SK-N-SH treated with all-trans-retinoic acid at 6 μM for 48 hours (cell line): ENCODE data around the gene PLCB4.

Experiments
- ATAC-seq: fragments of 200-7000 bp; cut with Tn5 transposase; 3 replicates; pipeline ENCODE4 v1.9.1; 2020; ENCODE audit warnings: mild to moderate bottlenecking, moderate library complexity
- ARNTL ChIP-seq: fragments of 450-650 bp; formaldehyde crosslinking; IDR thresholded peaks from 2 replicates; pipeline ENCODE4 v1.5.0; 2020; ENCODE audit warnings: low read depth, mild to moderate bottlenecking, moderate library complexity, borderline replicate concordance
- BACH2 ChIP-seq: fragments of 250-450 bp; sonication (Bioruptor Pico); IDR thresholded peaks from 2 replicates; pipeline ENCODE4 v1.9.0; 2021; ENCODE audit warnings: mild to moderate bottlenecking, borderline replicate concordance
- CREB5 ChIP-seq: fragments of 250-450 bp; sonication (Bioruptor Pico); IDR thresholded peaks from 2 replicates; pipeline ENCODE4 v1.5.1; 2020; ENCODE audit warnings: low read depth, mild to moderate bottlenecking, moderate library complexity
- CSDC2 ChIP-seq: fragments of 250-450 bp; sonication (Bioruptor Pico); IDR thresholded peaks from 2 replicates; pipeline ENCODE4 v1.5.0; 2020; ENCODE audit warnings: mild to moderate bottlenecking, moderate library complexity
- CSRNP3 ChIP-seq: fragments of 250-450 bp; sonication (Bioruptor Pico); IDR thresholded peaks from 2 replicates; pipeline ENCODE4 v1.5.1; 2021; ENCODE audit warnings: mild to moderate bottlenecking, moderate library complexity
- ESRRG ChIP-seq: fragments of 250-450 bp; sonication (Bioruptor Pico); IDR thresholded peaks from 2 replicates; pipeline ENCODE4 v1.6.1; 2021; ENCODE audit warnings: mild to moderate bottlenecking
- GLIS3 ChIP-seq: fragments of 250-450 bp; sonication (Bioruptor Pico); IDR thresholded peaks from 2 replicates; pipeline ENCODE4 v1.5.0; 2020; ENCODE audit warnings: mild to moderate bottlenecking, moderate library complexity
- ISL1 ChIP-seq: fragments of 250-450 bp; sonication (Bioruptor Pico); IDR thresholded peaks from 2 replicates; pipeline ENCODE4 v2.1.2; 2022; ENCODE audit warnings: mild to moderate bottlenecking, moderate library complexity
- OSR1 ChIP-seq: fragments of 250-450 bp; sonication (Bioruptor Pico); IDR thresholded peaks from 2 replicates; pipeline ENCODE4 v1.8.0; 2022; ENCODE audit warnings: moderate library complexity, mild to moderate bottlenecking, inconsistent platforms
- PATZ1 ChIP-seq: fragments of 250-450 bp; sonication (Bioruptor Pico); IDR thresholded peaks from 2 replicates; pipeline ENCODE4 v1.8.0; 2020; ENCODE audit warnings: mild to moderate bottlenecking, moderate library complexity, borderline replicate concordance
- POU6F1 ChIP-seq: fragments of 250-450 bp; sonication (Bioruptor Pico); IDR thresholded peaks from 2 replicates; pipeline ENCODE4 v1.8.0; 2021; ENCODE audit warnings: low read depth, mild to moderate bottlenecking, moderate library complexity, borderline replicate concordance
- PPARA ChIP-seq: fragments of 250-450 bp; sonication (Bioruptor Pico); IDR thresholded peaks from 2 replicates; pipeline ENCODE4 v1.5.0; 2020; ENCODE audit warnings: mild to moderate bottlenecking, borderline replicate concordance
- RARB ChIP-seq: fragments of 250-450 bp; sonication (Bioruptor Pico); IDR thresholded peaks from 2 replicates; pipeline ENCODE4 v1.8.0; 2021; ENCODE audit warnings: mild to moderate bottlenecking, moderate library complexity
- SNAI2 ChIP-seq: fragments of 250-450 bp; sonication (Bioruptor Pico); IDR thresholded peaks from 2 replicates; pipeline ENCODE4 v1.5.0; 2020; ENCODE audit warnings: mild to moderate bottlenecking, moderate library complexity
- TCF4 ChIP-seq: fragments of 250-450 bp; sonication (Bioruptor Pico); IDR thresholded peaks from 2 replicates; pipeline ENCODE4 v1.8.0; 2021; ENCODE audit warnings: mild to moderate bottlenecking, moderate library complexity, borderline replicate concordance
- TSHZ2 ChIP-seq: fragments of 250-450 bp; sonication (Bioruptor Pico); IDR thresholded peaks from 2 replicates; pipeline ENCODE4 v1.5.0; 2020; ENCODE audit warnings: mild to moderate bottlenecking, moderate library complexity
- ZC3H10 ChIP-seq: fragments of 250-450 bp; sonication (Bioruptor Pico); IDR thresholded peaks from 2 replicates; pipeline ENCODE4 v1.5.1; 2021; ENCODE audit warnings: mild to moderate bottlenecking, moderate library complexity
- ZFP3 ChIP-seq: fragments of 250-450 bp; sonication (Bioruptor Pico); IDR thresholded peaks from 2 replicates; pipeline ENCODE4 v1.5.0; 2020; ENCODE audit warnings: mild to moderate bottlenecking, moderate library complexity
- ZFP30 ChIP-seq: fragments of 450-650 bp; formaldehyde crosslinking; IDR thresholded peaks from 2 replicates; pipeline ENCODE4 v1.5.0; 2022; ENCODE audit warnings: mild to moderate bottlenecking, moderate library complexity
- ZNF565 ChIP-seq: fragments of 450-650 bp; formaldehyde crosslinking; conservative IDR thresholded peaks from 2 replicates; pipeline ENCODE4 v1.5.0; 2020; ENCODE audit warnings: low read depth, mild to moderate bottlenecking, moderate library complexity

PLCB4 gene

GRCh38 chr20:9506280-9506821 is 437.5 kb downstream of the PLCB4 start:
- TF ChIP-seq ZFP30 (CRISPR knock-in tag) (no peak), OSR1 (CRISPR knock-in tag) (no peak), ZNF565 (CRISPR knock-in tag) (no peak), ISL1 (CRISPR knock-in tag) (no peak), TCF4 (CRISPR knock-in tag) (no peak), PPARA (no peak), CSRNP3 (CRISPR knock-in tag) (no peak), SNAI2 (CRISPR knock-in tag) (no peak), CREB5 (CRISPR knock-in tag) (no peak), GLIS3 (CRISPR knock-in tag) (no peak), ARNTL (CRISPR knock-in tag) (no peak), CSDC2 (CRISPR knock-in tag) (no peak), RARB (CRISPR knock-in tag) (no peak), POU6F1 (no peak), ESRRG (CRISPR knock-in tag) (no peak), BACH2 (CRISPR knock-in tag) (no peak), PATZ1 (no peak), ZC3H10 (CRISPR knock-in tag) (no peak)
- ATAC-seq = no peak

- TF ChIP-seq ZFP30 (CRISPR knock-in tag) (no peak), CREB5 (CRISPR knock-in tag) (no peak), ZNF565 (CRISPR knock-in tag) (no peak), ZFP3 (no peak), PATZ1 (no peak), ESRRG (CRISPR knock-in tag) (no peak)
- TF ChIP-seq, all 23 proteins: peak for 0
- no peak for ATAC-seq
Observed at GRCh38 chr20:9506964-9507369, 438.1 kb downstream of the PLCB4 start.

- no peak for ATAC-seq
- TF ChIP-seq POU6F1 (no peak), ARNTL (CRISPR knock-in tag) (no peak), ESRRG (CRISPR knock-in tag) (no peak), ZFP3 (no peak), CREB5 (CRISPR knock-in tag) (no peak), TSHZ2 (CRISPR knock-in tag) (no peak)
Observed at GRCh38 chr20:9507544-9508239, 438.8 kb downstream of the PLCB4 start.
